K562 (cell line): Measurements from ENCODE around the gene PTCH1. TPM values are rescaled to one million over a fixed set of nuclear protein-coding genes. Genes with fewer than 3 reads are reported as not detected.

Experiments
- ARID3B ChIP-seq: fragments of 250-450 bp; sonication (Bioruptor Pico); IDR thresholded peaks from 2 replicates; pipeline ENCODE4 v1.4.0; 2020; ENCODE audit warnings: borderline replicate concordance
- ASH1L ChIP-seq: fragments of 450-650 bp; IDR thresholded peaks from 2 replicates; pipeline ENCODE4 v1.6.1; 2018; ENCODE audit warnings: borderline replicate concordance, mild to moderate bottlenecking, low read depth; ENCODE audit not compliant: partially characterized antibody
- ATF4 ChIP-seq: fragments of 450-650 bp; formaldehyde crosslinking; IDR thresholded peaks from 2 replicates; pipeline ENCODE4 v1.4.0; 2022; ENCODE audit warnings: mild to moderate bottlenecking, moderate library complexity
- CUX1 ChIP-seq: fragments of 200-800 bp; sonication (Bioruptor generic); IDR thresholded peaks from 2 replicates; pipeline ENCODE4 v1.6.1; 2016; ENCODE audit warnings: missing genetic modification characterization, missing compliant biosample characterization
- E2F1 ChIP-seq: sonication (generic); formaldehyde crosslinking; IDR thresholded peaks from 2 replicates; pipeline ENCODE4 v1.8.1; 2023; ENCODE audit warnings: mild to moderate bottlenecking, missing genetic modification reagents, moderate library complexity
- HBP1 ChIP-seq: fragments of 450-650 bp; formaldehyde crosslinking; IDR thresholded peaks from 2 replicates; pipeline ENCODE4 v1.4.0; 2022; ENCODE audit warnings: missing genetic modification characterization
- MIER1 ChIP-seq: fragments of 450-650 bp; IDR thresholded peaks from 2 replicates; pipeline ENCODE4 v1.6.1; 2016; ENCODE audit warnings: antibody characterized with exemption, mild to moderate bottlenecking, low read depth
- PTBP1 ChIP-seq: fragments of 200-400 bp; formaldehyde crosslinking; IDR thresholded peaks from 2 replicates; pipeline ENCODE4 v1.6.1; 2017; ENCODE audit warnings: low read depth, low read length
- PTTG1 ChIP-seq: fragments of 450-650 bp; IDR thresholded peaks from 2 replicates; pipeline ENCODE4 v1.6.1; 2016; ENCODE audit warnings: low read depth, mild to moderate bottlenecking, missing genetic modification characterization, missing compliant biosample characterization
- SMAD4 ChIP-seq: fragments of 250-450 bp; sonication (Bioruptor Pico); conservative IDR thresholded peaks from 2 replicates; pipeline ENCODE4 v1.8.0; 2021; ENCODE audit warnings: inconsistent platforms, mild to moderate bottlenecking, moderate library complexity
- TOE1 ChIP-seq, 2 experiments: fragments of 450-650 bp in 1 of 2; sonication (generic) in 1 of 2; formaldehyde crosslinking in 1 of 2; IDR thresholded peaks; 2 replicates each; pipeline versions ENCODE4 v1.7.1 to v1.8.0; 2016 to 2022; ENCODE audit warnings: borderline replicate concordance in 2 of 2, mild to moderate bottlenecking in 2 of 2, antibody characterized with exemption in 1 of 2, inconsistent platforms in 1 of 2, low read depth in 1 of 2, missing genetic modification reagents in 1 of 2, moderate library complexity in 1 of 2
- ZC3H11A ChIP-seq: IDR thresholded peaks from 2 replicates; pipeline ENCODE4 v1.6.1; 2012; ENCODE audit warnings: low read depth, low read length, improper control_type of control experiment
- ZFP36 ChIP-seq: fragments of 150-350 bp; IDR thresholded peaks from 2 replicates; pipeline ENCODE4 v1.6.1; 2018; ENCODE audit warnings: low read length, low read depth; ENCODE audit not compliant: partially characterized antibody
- ZNF143 ChIP-seq: sonication (generic); formaldehyde crosslinking; IDR thresholded peaks from 2 replicates; pipeline ENCODE4 v1.9.0; 2022; ENCODE audit warnings: mild to moderate bottlenecking, missing genetic modification reagents
- polyA plus RNA-seq, 8 experiments: library from polyadenylated mRNA; depleted of rRNA in 4 of 8; stranded (reverse) in 5 of 8; unstranded in 3 of 8; fragments of >200 nt; fragmentation: Nextera tagmentation in 2 of 8; fragmentation: Illumina TruSeq in 1 of 8; extraction: Ambion mirVana in 2 of 8; extraction: Trizol in 1 of 8; gene quantifications; 2 replicates each; pipeline versions ENCODE4 v1.2.1 to v1.2.3, GENCODE V29; 2011 to 2014; ENCODE audit warnings: inconsistent platforms in 1 of 8, missing spikeins in 1 of 8
- total RNA-seq, 7 experiments: library from RNA; depleted of rRNA in 6 of 7; stranded (reverse); fragments of >200 nt in 6 of 7; fragmentation: Illumina TruSeq in 2 of 7; extraction: Trizol in 2 of 7; gene quantifications; 2 replicates each; pipeline versions ENCODE4 v1.2.1 to v1.2.3, GENCODE V29; 2011 to 2021; ENCODE audit warnings: low replicate concordance in 1 of 7

The PTCH1 gene
- total and polyA plus RNA-seq, 9 of the 15 experiments (the other 6 are each of a cell fraction or from before 2014, with no cell fraction given) = 0.70 to 9.9 (median 3.8) TPM

GRCh38 chr9:95462249-95463147 is 54.3 kb downstream of the PTCH1 start (continued):
- TF ChIP-seq E2F1 = no peak
- peak; percentile 86 for TF ChIP-seq CUX1 (CRISPR knock-in tag)
- peak; percentile 5 for TF ChIP-seq ZFP36
- TF ChIP-seq ARID3B (CRISPR knock-in tag) = no peak
- no peak for TF ChIP-seq PTTG1 (tag)
- TF ChIP-seq SMAD4 (CRISPR knock-in tag) = peak; percentile 98
- TF ChIP-seq ASH1L = no peak
- TF ChIP-seq ZNF143 (CRISPR knock-in tag) = no peak
- peak; percentile 44; the same call in 1 of the 2 replicates for TF ChIP-seq MIER1
- 0 out of 2 replicates have a peak, but pooled peaks have one; percentile 48 for TF ChIP-seq ZC3H11A
- TF ChIP-seq TOE1 (IDR thresholded peaks at IDR 0.05; ENCODE audit: borderline replicate concordance) = peak; percentile 78; the same call in 1 of the 2 replicates
- TF ChIP-seq TOE1 (CRISPR knock-in tag; IDR thresholded peaks at IDR 0.05; ENCODE audit: borderline replicate concordance, low read depth) = no peak
- TF ChIP-seq HBP1 (CRISPR knock-in tag) = no peak
- no peak for TF ChIP-seq ATF4 (CRISPR knock-in tag)
- peak; percentile 91 for TF ChIP-seq PTBP1
